Left lung (tissue), 10 donors: ENCODE data around the gene F9. TPM values are rescaled to one million over a fixed set of nuclear protein-coding genes. Genes with fewer than 3 reads are reported as not detected.

Source experiments
- ATAC-seq: fragments of 200-7000 bp; cut with Tn5 transposase; one replicate; pipeline ENCODE4 v1.9.1; 2020; ENCODE audit warnings: moderate library complexity
- DNase-seq, 4 donors: peaks; one replicate each; pipeline ENCODE4 v3.0.0-alpha.2; 2013 to 2020
- H3K27ac ChIP-seq, 2 donors: fragments of 200-600 bp; sonication (generic) in 1 of 2; one replicate each; pipeline versions ENCODE4 v1.5.0 to v1.8.0; 2020 to 2021
- H3K27me3 ChIP-seq, 2 donors: fragments of 200-600 bp; sonication (generic) in 1 of 2; one replicate each; pipeline versions ENCODE4 v1.5.0 to v1.8.0; 2020 to 2021
- H3K36me3 ChIP-seq, 2 donors: fragments of 200-600 bp; sonication (generic) in 1 of 2; one replicate each; pipeline versions ENCODE4 v1.5.0 to v1.8.0; 2020 to 2021
- H3K4me1 ChIP-seq, 2 donors: fragments of 200-600 bp; one replicate each; pipeline ENCODE4 v1.8.0; 2021
- H3K4me3 ChIP-seq, 2 donors: fragments of 200-600 bp; sonication (generic) in 1 of 2; one replicate each; pipeline versions ENCODE4 v1.5.0 to v1.8.0; 2020 to 2021; ENCODE audit warnings: mild to moderate bottlenecking in 1 of 2
- H3K9me3 ChIP-seq, 2 donors: fragments of 200-600 bp; sonication (generic) in 1 of 2; one replicate each; pipeline versions ENCODE4 v1.5.0 to v1.8.0; 2020 to 2021
- CTCF ChIP-seq, 2 donors: fragments of 200-600 bp; sonication (generic) in 1 of 2; IDR thresholded peaks; one replicate each; pipeline versions ENCODE4 v1.5.0 to v1.8.0; 2021; ENCODE audit warnings: antibody characterized with exemption in 2 of 2
- intact Hi-C, 2 donors: fragments of 100-400 bp; cut with DNase I; formaldehyde crosslinking; loops; one replicate each; pipeline versions ENCODE4 v1.11.2 to v1.14.2; 2022
- polyA plus RNA-seq, 6 donors: library from polyadenylated mRNA; unstranded; fragments of 120-200 nt; gene quantifications; one replicate each; pipeline ENCODE4 v1.2.1, GENCODE V29; 2013; ENCODE audit not compliant: insufficient read length in 6 of 6
- total RNA-seq, 2 donors: library from RNA; stranded (reverse); fragmentation: NEBNext Ultra II Directional; extraction: Animal tissue kit (Norgen Biotek cat#: 25700); gene quantifications; one replicate each; pipeline ENCODE4 v1.2.1, GENCODE V29; 2021
- donor health status: DM: no; HTN: yes; CAD: no.
- donor health status: DM: no; HTN: no; CAD: no.

The F9 gene
- total and polyA plus RNA-seq, 8 donors, result not detected

- intact Hi-C loops, result no loop called here
- Histone ChIP-seq H3K4me1 (no peaks in the 10 kb centered on the region), H3K27ac (no peak overlapping the region), H3K27me3 (no peaks in the 10 kb centered on the region), H3K9me3 (no peaks in the 10 kb centered on the region), H3K4me3 (no peak overlapping the region), H3K36me3 (no peaks in the 10 kb centered on the region)
- ATAC-seq (no peak), DNase-seq (no peak)
- no peak for TF ChIP-seq CTCF (IDR thresholded peaks at IDR 0.05)
Observed at GRCh38 chrX:139581068-139581467, 50.5 kb downstream of the F9 start.

GRCh38 chrX:139585613-139586012 lies 55.1 kb downstream of the F9 start:
- Histone ChIP-seq H3K27me3 (no peaks in the 10 kb centered on the region), H3K4me3 (no peak overlapping the region), H3K4me1 (no peaks in the 10 kb centered on the region), H3K36me3 (no peaks in the 10 kb centered on the region), H3K27ac (no peak overlapping the region), H3K9me3 (no peaks in the 10 kb centered on the region)
- intact Hi-C loops, result no loop called here
- ATAC-seq (no peak), DNase-seq (no peak)
- TF ChIP-seq CTCF (IDR thresholded peaks at IDR 0.05), result no peak

GRCh38 chrX:139596068-139596467 lies 65.5 kb downstream of the F9 start:
- H3K4me3 ChIP-seq, result no peak overlapping the region
- no peak overlapping the region for H3K27ac ChIP-seq

GRCh38 chrX:139600105-139600504 lies 69.6 kb downstream of the F9 start:
- H3K9me3 ChIP-seq, result no peaks in the 10 kb centered on the region
- no peaks in the 10 kb centered on the region for H3K4me1 ChIP-seq
- DNase-seq (no peak), ATAC-seq (no peak)
- TF ChIP-seq CTCF (IDR thresholded peaks at IDR 0.05), result no peak
- H3K27ac ChIP-seq, result no peak overlapping the region
- intact Hi-C loops, result no loop called here
- no peaks in the 10 kb centered on the region for H3K36me3 ChIP-seq
- no peaks in the 10 kb centered on the region for H3K27me3 ChIP-seq
- H3K4me3 ChIP-seq, result no peak overlapping the region

More at GRCh38 chrX:139596068-139596467, 65.5 kb downstream of the F9 start:
- DNase-seq (no peak), ATAC-seq (no peak)
- intact Hi-C loops, result no loop called here
- H3K4me1 ChIP-seq, result no peaks in the 10 kb centered on the region
- H3K27me3 ChIP-seq, result no peaks in the 10 kb centered on the region
- no peaks in the 10 kb centered on the region for H3K36me3 ChIP-seq
- no peak for TF ChIP-seq CTCF (IDR thresholded peaks at IDR 0.05)
- no peaks in the 10 kb centered on the region for H3K9me3 ChIP-seq

Other genes with a start within 250 kb of the F9 start
- under 1 TPM; 0.18 to 0.23 TPM for gene MCF2, start 177.4 kb downstream of the F9 start, total RNA-seq
- gene MCF2, start 177.4 kb downstream of the F9 start, polyA plus RNA-seq, result under 1 TPM in 4 of 6 donors, not detected in 2; 0.05 to 0.27 (median 0.07) TPM